Measurements from ENCODE around the gene ADAM12.

- TF ChIP-seq CTCF (IDR thresholded peaks at IDR 0.05) = no peak
- TF ChIP-seq POLR2A (IDR thresholded peaks at IDR 0.05) = no peak
- TF ChIP-seq POLR2AphosphoS5 (IDR thresholded peaks at IDR 0.05) = no peak
These were observed 184.5 kb downstream of the ADAM12 start for GRCh38 chr10:126203746-126204145.

All from prostate gland (tissue), 2 donors.